Ovary (tissue), 9 donors: ENCODE measurements around the gene ACTG1. TPM values are rescaled to one million over a fixed set of nuclear protein-coding genes. Genes with fewer than 3 reads are reported as not detected.

Source experiments
- DNase-seq, 5 donors: peaks; one replicate each; pipeline ENCODE4 v3.0.0-alpha.2; 2019 to 2020
- H3K27ac ChIP-seq, 2 donors: fragments of 200-600 bp; one replicate each; pipeline versions ENCODE4 v1.5.1 to v1.8.0; 2019 to 2022
- H3K27me3 ChIP-seq: fragments of 200-600 bp; one replicate; pipeline ENCODE4 v1.8.0; 2022
- H3K36me3 ChIP-seq: fragments of 200-600 bp; sonication (generic); one replicate; pipeline ENCODE4 v1.5.1; 2019
- H3K4me1 ChIP-seq: one replicate; pipeline ENCODE4 v1.8.1; 2013; ENCODE audit warnings: mild to moderate bottlenecking, moderate library complexity; ENCODE audit not compliant: insufficient read depth
- H3K4me3 ChIP-seq: fragments of 200-600 bp; sonication (generic); one replicate; pipeline ENCODE4 v1.5.1; 2017
- H3K9me3 ChIP-seq, 2 donors: fragments of 200-600 bp in 1 of 2; sonication (generic) in 1 of 2; one replicate each; pipeline versions ENCODE4 v1.5.1 to v1.8.1; 2013 to 2019; ENCODE audit warnings: mild to moderate bottlenecking in 1 of 2, moderate library complexity in 1 of 2
- CTCF ChIP-seq, 3 donors: fragments of 450-650 bp in 2 of 3; fragments of 200-600 bp in 1 of 3; IDR thresholded peaks; one replicate each; pipeline versions ENCODE4 v1.5.1 to v1.8.0; 2016 to 2022; ENCODE audit warnings: antibody characterized with exemption in 3 of 3, mild to moderate bottlenecking in 1 of 3
- EP300 ChIP-seq: sonication (generic); formaldehyde crosslinking; IDR thresholded peaks from one replicate; pipeline ENCODE4 v1.6.1; 2017; ENCODE audit warnings: antibody characterized with exemption
- POLR2A ChIP-seq: fragments of 450-650 bp; IDR thresholded peaks from one replicate; pipeline ENCODE4 v1.6.1; 2017; ENCODE audit warnings: antibody characterized with exemption, mild to moderate bottlenecking, moderate library complexity
- WGBS, 3 donors: extraction: QIAGEN DNeasy Blood & Tissue Kit in 1 of 3; methylation state at CpG; one replicate each; pipeline versions ENCODE4 v1.1.5 to v1.1.7; 2013 to 2017; 5-methylcytosine and 5-hydroxymethylcytosine counted together
- intact Hi-C, 4 donors: fragments of 100-400 bp; cut with DNase I; formaldehyde crosslinking; loops; one replicate each; pipeline versions ENCODE4 v1.11.0 to v1.15.1; 2022 to 2023
- polyA plus RNA-seq, 2 donors: library from polyadenylated mRNA; stranded (reverse); fragments of 200-250 nt in 1 of 2; fragments of 350-450 nt in 1 of 2; fragmentation: Illumina TruSeq in 1 of 2; extraction: RNeasy Lipid Tissue Mini Kit (QIAGEN cat#74804) in 1 of 2; gene quantifications; one replicate each; pipeline ENCODE4 v1.2.3, GENCODE V29; 2013 to 2014
- total RNA-seq, 7 donors: library from RNA; depleted of rRNA in 2 of 7; stranded (reverse); fragments of >200 nt in 2 of 7; fragmentation: NEBNext Ultra II Directional in 3 of 7; extraction: Animal tissue kit (Norgen Biotek cat#: 25700) in 3 of 7; gene quantifications; one replicate each; pipeline versions ENCODE4 v1.1.0 to v1.2.4, GENCODE V29; 2016 to 2023
- donor health status: DM: no; HTN: no; CAD: no; lungs with moderate emphysema.
- donor health status: DM: no; HTN: no; CAD: no.
- donor health status: Bipolar disorder and iron deficiency.
- donor health status: DM: yes; HTN: yes; CAD: no.
- donor health status: DM: no; HTN: no; CAD: no.
- donor health status: DM: yes; HTN: yes; CAD: no.

ACTG1 gene
- total and polyA plus RNA-seq, 9 donors: 1,825 to 5,681 (median 3,955) TPM

GRCh38 chr17:81558115-81558468 is 45.5 kb upstream of the ACTG1 start:
- Histone ChIP-seq H3K9me3 (no peaks in the 10 kb centered on the region), H3K27me3 (no peaks in the 10 kb centered on the region), H3K36me3 (no peaks in the 10 kb centered on the region), H3K4me3 (no peak overlapping the region), H3K27ac (no peak overlapping the region), H3K4me1 (peaks cover 3% of the 10 kb centered on the region)
- intact Hi-C loops: no loop called here
- 82 to 87% (median 84%) methylated on average over 12 of the region's 12 CpGs for WGBS, 3 donors
- DNase-seq: no peak
- TF ChIP-seq POLR2A (no peak), CTCF (IDR thresholded peaks at IDR 0.05) (no peak), EP300 (no peak)

- Histone ChIP-seq H3K4me3 (no peak overlapping the region), H3K27ac (no peak overlapping the region), H3K4me1 (peaks cover 3% of the 10 kb centered on the region), H3K36me3 (no peaks in the 10 kb centered on the region), H3K27me3 (no peaks in the 10 kb centered on the region), H3K9me3 (no peaks in the 10 kb centered on the region)
- no peak for DNase-seq
- no peak for TF ChIP-seq CTCF (IDR thresholded peaks at IDR 0.05)
- TF ChIP-seq POLR2A: no peak
- TF ChIP-seq EP300: no peak
- WGBS, 3 donors: 77 to 81% (median 78%) methylated on average over 21 of the region's 21 CpGs
- intact Hi-C loops: no loop called here
Measured at GRCh38 chr17:81557276-81558114, 44.9 kb upstream of the ACTG1 start.

GRCh38 chr17:81556863-81557262 is 44.3 kb upstream of the ACTG1 start:
- intact Hi-C loops: no loop called here
- no peak for TF ChIP-seq POLR2A
- TF ChIP-seq EP300: no peak
- no peak for TF ChIP-seq CTCF (IDR thresholded peaks at IDR 0.05)
- Histone ChIP-seq H3K4me1 (peaks cover 3% of the 10 kb centered on the region), H3K36me3 (no peaks in the 10 kb centered on the region), H3K4me3 (no peak overlapping the region), H3K9me3 (no peaks in the 10 kb centered on the region), H3K27me3 (no peaks in the 10 kb centered on the region), H3K27ac (no peak overlapping the region)
- DNase-seq: no peak
- 83 to 94% (median 89%) methylated on average over 6 of the region's 6 CpGs for whole genome bisulfite sequencing, 3 donors

- TF ChIP-seq EP300: no peak
- TF ChIP-seq POLR2A: no peak
- TF ChIP-seq CTCF (IDR thresholded peaks at IDR 0.05): no peak
- Histone ChIP-seq H3K9me3 (no peaks in the 10 kb centered on the region), H3K27ac (no peak overlapping the region), H3K27me3 (no peaks in the 10 kb centered on the region), H3K4me3 (no peak overlapping the region), H3K4me1 (peaks cover 5% of the 10 kb centered on the region), H3K36me3 (no peaks in the 10 kb centered on the region)
- no peak for DNase-seq
- intact Hi-C loops: no loop called here
- WGBS, 3 donors: 80 to 90% (median 85%) methylated on average over 9 of the region's 9 CpGs
Measured at GRCh38 chr17:81556175-81556691, 43.6 kb upstream of the ACTG1 start.
